CD8-positive, alpha-beta memory T cell (primary cell): ENCODE data around the gene TMEM150A. TPM values are rescaled to one million over a fixed set of nuclear protein-coding genes. Genes with fewer than 3 reads are reported as not detected.

Experiments
- CTCF ChIA-PET: fragments of 350-600 bp; sonication (Branson Sonifier 250); formaldehyde crosslinking; loops from one replicate; lab custom pipeline; 2021; ENCODE audit warnings: antibody characterized with exemption; lab: Charles Lee
- POLR2A ChIA-PET: fragments of 350-600 bp; sonication (Branson Sonifier 250); formaldehyde crosslinking; loops from one replicate; lab custom pipeline; 2021; ENCODE audit warnings: antibody characterized with exemption; lab: Charles Lee
- DNase-seq, 5 donors: peaks; one replicate each; pipeline versions ENCODE4 v3.0.0 to v3.0.0-alpha.2; 2020 to 2022; ENCODE audit warnings: mixed read lengths in 1 of 5
- H3K27ac ChIP-seq: one replicate; pipeline ENCODE4 v1.7.0; 2013; ENCODE audit warnings: low read depth, mild to moderate bottlenecking, low read length, moderate library complexity
- H3K27me3 ChIP-seq: 2 replicates; pipeline ENCODE4 v1.7.0; 2013; ENCODE audit warnings: low read length, mild to moderate bottlenecking; ENCODE audit not compliant: insufficient read depth, poor library complexity, severe bottlenecking
- H3K36me3 ChIP-seq: 2 replicates; pipeline ENCODE4 v1.7.0; 2013; ENCODE audit warnings: mild to moderate bottlenecking, low read length, moderate library complexity; ENCODE audit not compliant: insufficient read depth
- H3K4me1 ChIP-seq: 2 replicates; pipeline ENCODE4 v1.7.0; 2013; ENCODE audit warnings: mild to moderate bottlenecking, low read length, moderate library complexity; ENCODE audit not compliant: insufficient read depth
- H3K4me3 ChIP-seq: 2 replicates; pipeline ENCODE4 v1.7.0; 2013; ENCODE audit warnings: mild to moderate bottlenecking, low read length
- H3K9me3 ChIP-seq: 2 replicates; pipeline ENCODE4 v1.7.0; 2013; ENCODE audit warnings: mild to moderate bottlenecking, low read length
- H3K27ac Mint-ChIP-seq, 8 donors: one replicate each; pipeline ENCODE4 v1.8.0; 2020 to 2021; ENCODE audit warnings: mixed read lengths in 8 of 8, mild to moderate bottlenecking in 6 of 8, inconsistent platforms in 3 of 8, moderate library complexity in 3 of 8
- H3K27me3 Mint-ChIP-seq, 2 donors: one replicate each; pipeline ENCODE4 v1.8.0; 2020 to 2021; ENCODE audit warnings: mixed read lengths in 2 of 2, mild to moderate bottlenecking in 1 of 2, moderate library complexity in 1 of 2
- H3K36me3 Mint-ChIP-seq, 3 donors: one replicate each; pipeline ENCODE4 v1.8.0; 2020 to 2021; ENCODE audit warnings: mixed read lengths in 3 of 3, inconsistent platforms in 1 of 3, mild to moderate bottlenecking in 1 of 3
- H3K4me1 Mint-ChIP-seq, 3 donors: one replicate each; pipeline ENCODE4 v1.8.0; 2020 to 2021; ENCODE audit warnings: mixed read lengths in 3 of 3, inconsistent platforms in 1 of 3, mild to moderate bottlenecking in 1 of 3
- H3K4me3 Mint-ChIP-seq, 7 donors: one replicate each; pipeline ENCODE4 v1.8.0; 2020 to 2021; ENCODE audit warnings: mixed read lengths in 7 of 7, mild to moderate bottlenecking in 6 of 7, moderate library complexity in 4 of 7, inconsistent platforms in 2 of 7
- H3K9me3 Mint-ChIP-seq, 5 donors: one replicate each; pipeline ENCODE4 v1.8.0; 2020 to 2022; ENCODE audit warnings: mixed read lengths in 5 of 5, mild to moderate bottlenecking in 3 of 5, moderate library complexity in 2 of 5, inconsistent platforms in 1 of 5
- polyA plus RNA-seq: library from polyadenylated mRNA; unstranded; fragments of 300-500 nt; fragmentation: Illumina TruSeq; gene quantifications from one replicate; pipeline ENCODE4 v1.2.3, GENCODE V29; 2021
- total RNA-seq, 2 experiments: library from RNA; stranded (reverse); gene quantifications; one replicate each; pipeline ENCODE4 v1.2.3, GENCODE V29; 2021

Gene TMEM150A
- total and polyA plus RNA-seq, 3 experiments from 2014 or later, result 6.3 to 13.2 (median 7.6) TPM

DNA sequence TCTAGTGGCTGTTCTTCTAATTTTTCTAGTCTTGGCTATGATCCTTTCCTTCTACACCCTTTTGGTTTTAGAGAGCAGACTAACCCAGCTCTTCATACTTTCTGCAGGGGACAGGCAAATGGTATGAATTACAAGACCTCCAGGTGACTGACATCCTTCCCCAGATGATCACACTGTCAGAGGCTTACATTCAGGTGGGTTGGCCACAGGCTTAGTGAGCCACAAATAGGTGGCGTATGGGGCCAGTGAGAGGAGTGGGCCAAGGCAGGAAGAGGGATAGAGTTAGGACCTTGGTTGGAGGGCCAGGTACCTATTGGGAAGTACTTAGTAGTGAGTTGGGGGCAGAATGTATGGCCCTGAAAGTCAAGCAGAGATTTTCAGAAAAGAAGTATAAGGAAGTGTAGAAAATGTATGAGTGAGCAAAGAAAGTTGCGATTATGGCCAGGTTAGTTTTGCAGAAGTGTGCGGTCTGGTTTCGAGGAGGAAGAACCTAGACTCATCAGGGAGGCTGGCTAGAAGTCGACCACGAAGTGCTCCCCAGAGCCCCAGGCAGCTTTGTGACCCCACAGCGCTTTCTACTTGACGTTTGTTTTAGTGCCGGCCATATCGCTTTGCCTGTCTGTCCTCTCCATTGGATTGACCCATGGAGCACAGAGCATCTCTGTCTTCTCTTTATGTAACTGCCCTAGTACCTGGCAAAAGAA, 45.5 kb upstream of the TMEM150A start:
- Mint-ChIP-seq H3K27ac (peak overlapping the region in 7 of 8 donors; percentile 3 to 59 (median 38)), H3K36me3 (peaks cover 12 to 88% (median 18%) of the 10 kb centered on the region in 3 donors), H3K4me3 (no peak overlapping the region)

DNA sequence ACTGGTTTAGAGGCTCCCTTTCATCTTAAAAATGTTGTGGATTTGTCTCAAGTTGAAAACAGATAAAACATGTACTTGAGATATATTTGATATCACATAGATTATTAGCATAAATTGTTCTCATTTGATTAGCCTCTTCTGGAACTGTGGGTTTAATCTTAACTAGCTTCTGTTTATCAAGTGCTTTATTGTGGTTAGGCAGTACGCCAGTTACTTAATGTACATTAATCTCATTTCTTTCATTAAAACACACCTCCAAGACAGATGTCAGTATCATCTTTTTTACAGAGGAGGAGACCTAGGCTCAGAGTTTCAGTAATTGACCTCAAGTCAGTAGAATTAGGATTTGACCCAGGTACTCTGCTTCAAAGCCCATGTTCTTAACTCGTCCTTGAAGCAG, 43.7 kb upstream of the TMEM150A start:
- H3K27me3 Mint-ChIP-seq, result no peaks in the 10 kb centered on the region
- CTCF ChIA-PET, result interaction anchor here (0.8 kb wide), 1 partner anchor 9 kb away, joined by 3 read pairs; no protein-coding TSS in a partner anchor
- H3K27ac Mint-ChIP-seq, result no peak overlapping the region

More for the DNA sequence above, 45.5 kb upstream of the TMEM150A start:
- Histone ChIP-seq H3K4me1 (no peaks in the 10 kb centered on the region), H3K27me3 (no peaks in the 10 kb centered on the region), H3K36me3 (peaks cover 55% of the 10 kb centered on the region), H3K27ac (no peak overlapping the region), H3K9me3 (no peaks in the 10 kb centered on the region), H3K4me3 (no peak overlapping the region)
- CTCF ChIA-PET, result interaction anchor here (3.0 kb wide), 1 partner anchor 11 kb away, joined by 15 read pairs; no protein-coding TSS in a partner anchor
- Mint-ChIP-seq H3K4me1 (peaks cover 0 to under 1% (median 0%) of the 10 kb centered on the region in 3 donors), H3K9me3 (no peaks in the 10 kb centered on the region), H3K27me3 (no peaks in the 10 kb centered on the region)
- no peak for DNase-seq
- POLR2A ChIA-PET, result no interaction called here

DNA sequence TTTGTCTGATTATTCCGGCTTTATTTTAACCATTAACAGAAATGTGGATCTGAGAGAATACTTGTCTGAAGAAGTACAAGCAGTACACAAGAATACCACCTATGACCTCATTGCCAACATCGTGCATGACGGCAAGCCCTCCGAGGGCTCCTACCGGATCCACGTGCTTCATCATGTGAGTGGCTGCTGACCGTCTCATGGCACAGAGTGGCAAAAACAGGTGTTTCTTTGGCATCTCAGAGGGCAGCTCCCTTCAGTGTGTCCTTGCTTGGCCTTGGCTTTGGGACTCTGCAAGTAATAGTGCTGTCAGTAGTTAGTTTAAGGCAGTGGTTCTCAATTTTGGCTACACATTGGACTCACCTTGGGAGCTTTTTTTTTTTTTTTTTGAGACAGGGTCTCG, 42.4 kb upstream of the TMEM150A start:
- peaks cover 1 to 12% (median 10%) of the 10 kb centered on the region in 3 donors for H3K4me1 Mint-ChIP-seq
- no peak overlapping the region for H3K27ac ChIP-seq
- no peaks in the 10 kb centered on the region for H3K27me3 ChIP-seq
- H3K36me3 ChIP-seq, result peaks cover 75% of the 10 kb centered on the region
- no peaks in the 10 kb centered on the region for H3K4me1 ChIP-seq
- H3K4me3 Mint-ChIP-seq, result no peak overlapping the region
- H3K4me3 ChIP-seq, result no peak overlapping the region
- H3K36me3 Mint-ChIP-seq, result peaks cover 19 to 98% (median 32%) of the 10 kb centered on the region in 3 donors
- H3K9me3 Mint-ChIP-seq, result no peaks in the 10 kb centered on the region
- H3K27ac Mint-ChIP-seq, result no peak overlapping the region
- ChIA-PET POLR2A (interaction anchor here (0.7 kb wide), 1 partner anchor 42 kb away, joined by 5 read pairs; no protein-coding TSS in a partner anchor), CTCF (interaction anchor here (1.1 kb wide), 1 partner anchor 8 kb away, joined by 5 read pairs; no protein-coding TSS in a partner anchor)
- DNase-seq, result no peak
- H3K27me3 Mint-ChIP-seq, result no peaks in the 10 kb centered on the region
- H3K9me3 ChIP-seq, result no peaks in the 10 kb centered on the region

More for the DNA sequence above, 43.7 kb upstream of the TMEM150A start:
- DNase-seq, result no peak
- POLR2A ChIA-PET, result no interaction called here
- peaks cover 71% of the 10 kb centered on the region for H3K36me3 ChIP-seq
- H3K4me3 ChIP-seq, result no peak overlapping the region
- no peak overlapping the region for H3K27ac ChIP-seq
- no peaks in the 10 kb centered on the region for H3K4me1 ChIP-seq
- no peaks in the 10 kb centered on the region for H3K9me3 Mint-ChIP-seq
- no peak overlapping the region for H3K4me3 Mint-ChIP-seq
- peaks cover 0 to 12% (median 10%) of the 10 kb centered on the region in 3 donors for H3K4me1 Mint-ChIP-seq
- H3K36me3 Mint-ChIP-seq, result peaks cover 17 to 93% (median 25%) of the 10 kb centered on the region in 3 donors
- H3K27me3 ChIP-seq, result no peaks in the 10 kb centered on the region
- no peaks in the 10 kb centered on the region for H3K9me3 ChIP-seq

DNA sequence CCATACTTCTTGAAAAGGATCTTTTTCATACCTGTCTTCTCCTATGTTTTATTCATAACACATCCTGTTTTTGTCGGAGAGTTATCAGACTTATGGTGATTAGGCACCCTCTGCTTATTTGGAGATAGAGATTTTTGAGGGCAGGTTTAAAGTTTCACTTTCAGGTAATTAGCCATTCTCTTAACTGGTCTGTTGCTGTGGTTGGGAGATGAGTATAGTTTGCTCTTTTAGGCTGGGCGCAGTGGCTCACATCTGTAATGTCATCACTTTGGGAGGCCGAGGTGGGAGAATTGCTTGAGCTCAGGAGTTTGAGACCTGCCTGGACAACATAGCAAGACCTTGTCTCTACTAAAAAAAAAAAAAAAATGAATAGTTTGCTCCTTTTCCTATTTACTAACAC, 40.2 kb upstream of the TMEM150A start:
- no peak overlapping the region for H3K4me3 ChIP-seq
- Mint-ChIP-seq H3K4me3 (no peak overlapping the region), H3K27ac (peak overlapping the region in 4 of 8 donors; percentile 15 to 89 (median 58)), H3K9me3 (no peaks in the 10 kb centered on the region), H3K4me1 (peaks cover 1 to 12% (median 10%) of the 10 kb centered on the region in 3 donors), H3K36me3 (peaks cover 19 to 95% (median 26%) of the 10 kb centered on the region in 3 donors), H3K27me3 (no peaks in the 10 kb centered on the region)
- no peak overlapping the region for H3K27ac ChIP-seq
- CTCF ChIA-PET, result no interaction called here
- no peaks in the 10 kb centered on the region for H3K4me1 ChIP-seq
- no peaks in the 10 kb centered on the region for H3K9me3 ChIP-seq
- H3K36me3 ChIP-seq, result peaks cover 73% of the 10 kb centered on the region
- DNase-seq, result no peak
- POLR2A ChIA-PET, result no interaction called here
- H3K27me3 ChIP-seq, result no peaks in the 10 kb centered on the region

DNA sequence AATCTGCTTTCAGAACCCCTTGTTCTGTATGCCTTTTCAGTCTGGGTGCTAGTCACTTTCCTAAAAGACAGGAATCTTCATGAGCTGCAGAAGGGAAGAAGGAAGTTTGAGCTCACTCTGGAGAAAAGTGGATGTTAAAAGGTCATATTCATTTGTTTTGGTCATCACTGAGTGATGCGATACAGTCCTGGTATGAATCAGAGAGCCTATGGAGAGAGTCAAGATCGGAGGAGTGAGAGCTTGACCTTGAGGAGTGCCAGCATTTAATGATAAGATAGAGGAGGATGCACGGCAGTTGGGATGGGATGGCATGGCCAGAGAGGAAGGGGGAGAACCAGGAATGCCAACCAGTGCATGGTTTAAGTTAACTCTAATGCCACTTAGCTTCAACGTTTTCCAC, 33.1 kb upstream of the TMEM150A start:
- H3K36me3 Mint-ChIP-seq, result peaks cover 8 to 88% (median 33%) of the 10 kb centered on the region in 3 donors
- ChIA-PET POLR2A (no interaction called here), CTCF (interaction anchor here (0.6 to 3.6 kb wide), 6 partner anchors 15 to 71 kb away, joined by 3 to 30 read pairs (median 16); partner anchors contain the start of gene RNF181)
- H3K9me3 Mint-ChIP-seq, result no peaks in the 10 kb centered on the region
- Histone ChIP-seq H3K9me3 (no peaks in the 10 kb centered on the region), H3K27me3 (no peaks in the 10 kb centered on the region), H3K27ac (no peak overlapping the region), H3K4me3 (no peak overlapping the region), H3K4me1 (no peaks in the 10 kb centered on the region), H3K36me3 (peaks cover 56% of the 10 kb centered on the region)
- peaks cover 20 to 27% (median 26%) of the 10 kb centered on the region in 3 donors for H3K4me1 Mint-ChIP-seq
- H3K4me3 Mint-ChIP-seq, result no peak overlapping the region
- no peak for DNase-seq
- H3K27me3 Mint-ChIP-seq, result no peaks in the 10 kb centered on the region
- peak overlapping the region in 3 of 8 donors; percentile 3 to 84 (median 27) for H3K27ac Mint-ChIP-seq

DNA sequence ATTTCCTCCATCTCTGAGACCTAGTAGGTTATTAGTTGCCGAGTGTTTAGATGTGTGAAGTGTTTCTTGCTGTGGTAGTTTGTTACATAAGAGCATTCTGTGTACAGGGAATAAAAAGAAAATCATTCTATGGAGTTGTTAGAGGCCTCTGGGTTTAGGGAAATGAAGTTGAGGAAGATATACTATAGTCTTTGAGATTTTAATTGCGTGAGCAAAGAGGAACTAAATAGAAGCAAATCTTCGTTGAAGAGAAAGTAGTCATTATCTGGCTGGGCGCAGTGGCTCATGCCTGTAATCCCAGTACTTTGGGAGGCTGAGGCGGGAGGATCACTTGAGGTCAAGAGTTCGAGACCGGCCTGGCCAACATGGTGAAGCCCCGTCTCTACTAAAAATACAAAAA, 32.5 kb upstream of the TMEM150A start:
- H3K27me3 ChIP-seq, result no peaks in the 10 kb centered on the region
- DNase-seq, result no peak
- Mint-ChIP-seq H3K27ac (peak overlapping the region in 3 of 8 donors; percentile 21 to 73 (median 56)), H3K4me1 (peaks cover 20 to 30% (median 27%) of the 10 kb centered on the region in 3 donors), H3K4me3 (no peak overlapping the region), H3K27me3 (no peaks in the 10 kb centered on the region), H3K36me3 (peaks cover 8 to 88% (median 36%) of the 10 kb centered on the region in 3 donors), H3K9me3 (no peaks in the 10 kb centered on the region)
- no peak overlapping the region for H3K4me3 ChIP-seq
- CTCF ChIA-PET, result interaction anchor here (3.1 to 3.2 kb wide), 2 partner anchors 14 to 39 kb away, joined by 16 to 27 read pairs; partner anchors contain the start of gene RNF181
- H3K36me3 ChIP-seq, result peaks cover 55% of the 10 kb centered on the region
- H3K27ac ChIP-seq, result no peak overlapping the region
- H3K4me1 ChIP-seq, result no peaks in the 10 kb centered on the region
- POLR2A ChIA-PET, result no interaction called here
- H3K9me3 ChIP-seq, result no peaks in the 10 kb centered on the region

DNA sequence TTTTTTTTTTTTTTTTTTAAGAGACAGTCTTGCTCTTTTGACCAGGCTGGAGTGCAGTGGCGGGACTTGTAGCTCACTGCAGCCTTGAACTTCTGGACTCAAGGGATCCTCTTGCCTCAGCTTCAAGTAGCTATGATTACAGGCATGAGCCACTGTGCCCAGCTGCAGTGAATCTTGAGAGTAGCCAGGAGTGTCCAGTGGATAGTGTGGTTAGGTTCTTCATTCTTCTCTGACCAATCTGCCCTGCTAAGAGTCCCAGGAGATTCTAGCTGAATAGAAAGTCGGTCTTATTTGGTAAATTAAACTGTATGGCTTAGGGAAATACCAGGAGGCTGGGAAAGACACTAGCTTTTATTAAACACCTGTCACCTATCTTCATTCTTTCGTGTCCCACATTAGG, 28.8 kb upstream of the TMEM150A start:
- no peak overlapping the region for H3K4me3 Mint-ChIP-seq
- H3K36me3 Mint-ChIP-seq, result peaks cover 3 to 89% (median 26%) of the 10 kb centered on the region in 3 donors
- Histone ChIP-seq H3K4me3 (no peak overlapping the region), H3K4me1 (no peaks in the 10 kb centered on the region), H3K27me3 (no peaks in the 10 kb centered on the region), H3K27ac (no peak overlapping the region), H3K36me3 (peaks cover 43% of the 10 kb centered on the region), H3K9me3 (no peaks in the 10 kb centered on the region)
- ChIA-PET POLR2A (no interaction called here), CTCF (interaction anchor here (0.6 kb wide), 1 partner anchor 14 kb away, joined by 3 read pairs; no protein-coding TSS in a partner anchor)
- H3K27ac Mint-ChIP-seq, result no peak overlapping the region
- DNase-seq, result no peak
- H3K9me3 Mint-ChIP-seq, result no peaks in the 10 kb centered on the region
- H3K27me3 Mint-ChIP-seq, result no peaks in the 10 kb centered on the region
- peaks cover 17 to 40% (median 33%) of the 10 kb centered on the region in 3 donors for H3K4me1 Mint-ChIP-seq

DNA sequence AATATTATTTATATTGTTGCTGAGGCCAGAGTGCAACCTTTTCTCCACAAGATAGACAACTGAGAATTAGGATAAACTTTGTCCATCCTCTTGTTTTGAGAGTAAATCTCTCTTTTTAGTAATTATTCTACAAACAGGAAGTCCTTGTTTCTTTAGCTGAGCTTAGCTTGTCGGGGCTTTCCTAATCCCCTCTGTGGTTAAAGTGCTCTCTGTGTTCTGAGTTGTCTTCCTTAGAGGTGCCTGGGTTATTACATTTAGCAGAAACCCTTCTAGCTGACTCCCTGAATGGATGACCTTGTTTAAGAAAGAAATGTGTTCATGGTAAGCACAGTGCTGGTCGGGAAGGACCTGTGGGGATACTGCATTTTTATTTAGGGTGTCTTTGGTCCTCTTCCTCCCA, 26.2 kb upstream of the TMEM150A start:
- Mint-ChIP-seq H3K27ac (peak overlapping the region in 5 of 8 donors; percentile 23 to 51 (median 40)), H3K27me3 (peaks cover 0 to 1% of the 10 kb centered on the region in 2 donors), H3K4me1 (peaks cover 6 to 25% (median 20%) of the 10 kb centered on the region in 3 donors), H3K9me3 (no peaks in the 10 kb centered on the region), H3K36me3 (peaks cover 3 to 93% (median 28%) of the 10 kb centered on the region in 3 donors), H3K4me3 (peak overlapping the region in 1 of 7 donors; percentile 56)
- no peak overlapping the region for H3K27ac ChIP-seq
- DNase-seq, result no peak
- ChIA-PET POLR2A (interaction anchor here (0.7 to 1.1 kb wide), 3 partner anchors 11 to 90 kb away, joined by 3 to 6 read pairs (median 3); no protein-coding TSS in a partner anchor), CTCF (interaction anchor here (3.7 kb wide), 1 partner anchor 9 kb away, joined by 20 read pairs; no protein-coding TSS in a partner anchor)
- no peaks in the 10 kb centered on the region for H3K9me3 ChIP-seq
- peaks cover 50% of the 10 kb centered on the region for H3K36me3 ChIP-seq
- H3K4me1 ChIP-seq, result no peaks in the 10 kb centered on the region
- no peak overlapping the region for H3K4me3 ChIP-seq
- no peaks in the 10 kb centered on the region for H3K27me3 ChIP-seq
